OCI-LY1 (cell line): ENCODE results near the gene TBXAS1.

Source experiments
- EZH2 ChIP-seq: fragments of 200-600 bp; sonication (generic), shearing (Covaris generic); IDR thresholded peaks from 2 replicates; pipeline ENCODE4 v1.8.0; 2017; ENCODE audit warnings: borderline replicate concordance, mixed run types, mild to moderate bottlenecking, antibody characterized with exemption, low read length, moderate library complexity, mixed read lengths
- TF ChIP-seq, protein P1 (sequence below): fragments of 200-600 bp; sonication (generic), shearing (Covaris generic); IDR thresholded peaks from 2 replicates; pipeline ENCODE4 v1.5.1; 2017; ENCODE audit warnings: mild to moderate bottlenecking, antibody characterized with exemption, low read length, moderate library complexity, mixed read lengths

DNA sequence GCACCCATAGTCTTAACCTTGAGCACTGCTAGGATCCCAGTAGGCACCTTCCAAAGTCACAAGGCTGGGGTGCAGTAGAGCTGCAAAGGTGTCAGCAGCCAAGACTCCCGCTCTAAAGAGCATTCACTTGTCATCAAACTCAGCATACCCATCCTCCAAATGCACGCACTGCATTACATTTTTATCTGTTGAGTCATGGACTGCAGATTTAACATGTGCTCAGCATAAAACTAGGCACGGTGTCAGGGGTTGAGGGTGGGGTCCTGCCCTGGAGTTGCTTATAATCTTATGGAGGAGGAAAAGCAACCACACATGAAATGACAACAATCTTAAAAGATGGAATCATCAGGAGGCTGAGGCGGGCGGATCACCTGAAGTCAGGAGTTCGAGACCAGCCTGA is 131.1 kb downstream of the TBXAS1 start:
- TF ChIP-seq, protein P1, sequence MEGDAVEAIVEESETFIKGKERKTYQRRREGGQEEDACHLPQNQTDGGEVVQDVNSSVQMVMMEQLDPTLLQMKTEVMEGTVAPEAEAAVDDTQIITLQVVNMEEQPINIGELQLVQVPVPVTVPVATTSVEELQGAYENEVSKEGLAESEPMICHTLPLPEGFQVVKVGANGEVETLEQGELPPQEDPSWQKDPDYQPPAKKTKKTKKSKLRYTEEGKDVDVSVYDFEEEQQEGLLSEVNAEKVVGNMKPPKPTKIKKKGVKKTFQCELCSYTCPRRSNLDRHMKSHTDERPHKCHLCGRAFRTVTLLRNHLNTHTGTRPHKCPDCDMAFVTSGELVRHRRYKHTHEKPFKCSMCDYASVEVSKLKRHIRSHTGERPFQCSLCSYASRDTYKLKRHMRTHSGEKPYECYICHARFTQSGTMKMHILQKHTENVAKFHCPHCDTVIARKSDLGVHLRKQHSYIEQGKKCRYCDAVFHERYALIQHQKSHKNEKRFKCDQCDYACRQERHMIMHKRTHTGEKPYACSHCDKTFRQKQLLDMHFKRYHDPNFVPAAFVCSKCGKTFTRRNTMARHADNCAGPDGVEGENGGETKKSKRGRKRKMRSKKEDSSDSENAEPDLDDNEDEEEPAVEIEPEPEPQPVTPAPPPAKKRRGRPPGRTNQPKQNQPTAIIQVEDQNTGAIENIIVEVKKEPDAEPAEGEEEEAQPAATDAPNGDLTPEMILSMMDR: no peak
- TF ChIP-seq EZH2: no peak
